Ishikawa (cell line): ENCODE measurements around the gene DCAF5.

Source experiments
- CEBPB ChIP-seq: IDR thresholded peaks from 2 replicates; pipeline ENCODE4 v1.6.1; 2012
- CREB1 ChIP-seq: IDR thresholded peaks from 2 replicates; pipeline ENCODE4 v1.6.1; 2012; ENCODE audit warnings: low read depth
- EGR1 ChIP-seq: IDR thresholded peaks from 2 replicates; pipeline ENCODE4 v1.6.1; 2012
- EP300 ChIP-seq: IDR thresholded peaks from 2 replicates; pipeline ENCODE4 v1.6.1; 2012; ENCODE audit warnings: borderline replicate concordance
- MAX ChIP-seq: IDR thresholded peaks from 2 replicates; pipeline ENCODE4 v1.6.1; 2012
- NFIC ChIP-seq: IDR thresholded peaks from 2 replicates; pipeline ENCODE4 v1.6.1; 2012
- RAD21 ChIP-seq: IDR thresholded peaks from 2 replicates; pipeline ENCODE4 v1.6.1; 2012; ENCODE audit warnings: low read depth
- REST ChIP-seq: IDR thresholded peaks from 2 replicates; pipeline ENCODE4 v1.6.1; 2012; ENCODE audit warnings: low read depth, mild to moderate bottlenecking
- TAF1 ChIP-seq: IDR thresholded peaks from 2 replicates; pipeline ENCODE4 v1.6.1; 2012; ENCODE audit warnings: low read depth, mild to moderate bottlenecking
- TEAD4 ChIP-seq: IDR thresholded peaks from 2 replicates; pipeline ENCODE4 v1.6.1; 2012
- ZBTB7A ChIP-seq: IDR thresholded peaks from 2 replicates; pipeline ENCODE4 v1.6.1; 2012; ENCODE audit warnings: low read depth

GRCh38 chr14:69152902-69153151 is at the start of gene DCAF5:
- TF ChIP-seq EGR1, result no peak
- no peak for TF ChIP-seq MAX
- no peak for TF ChIP-seq TAF1
- TF ChIP-seq RAD21, result no peak
- no peak for TF ChIP-seq REST
- TF ChIP-seq NFIC, result no peak; the same call in 1 of the 2 replicates
- TF ChIP-seq EP300, result no peak
- no peak for TF ChIP-seq TEAD4
- no peak for TF ChIP-seq CREB1
- TF ChIP-seq CEBPB, result no peak
- TF ChIP-seq ZBTB7A, result no peak; the same call in 1 of the 2 replicates
